ENCODE measurements around the gene CD55. TPM values are rescaled to one million over a fixed set of nuclear protein-coding genes. Genes with fewer than 3 reads are reported as not detected.

CD55 gene
- polyA plus RNA-seq, 1 donor from 2014 or later: 1.4 TPM

DNA sequence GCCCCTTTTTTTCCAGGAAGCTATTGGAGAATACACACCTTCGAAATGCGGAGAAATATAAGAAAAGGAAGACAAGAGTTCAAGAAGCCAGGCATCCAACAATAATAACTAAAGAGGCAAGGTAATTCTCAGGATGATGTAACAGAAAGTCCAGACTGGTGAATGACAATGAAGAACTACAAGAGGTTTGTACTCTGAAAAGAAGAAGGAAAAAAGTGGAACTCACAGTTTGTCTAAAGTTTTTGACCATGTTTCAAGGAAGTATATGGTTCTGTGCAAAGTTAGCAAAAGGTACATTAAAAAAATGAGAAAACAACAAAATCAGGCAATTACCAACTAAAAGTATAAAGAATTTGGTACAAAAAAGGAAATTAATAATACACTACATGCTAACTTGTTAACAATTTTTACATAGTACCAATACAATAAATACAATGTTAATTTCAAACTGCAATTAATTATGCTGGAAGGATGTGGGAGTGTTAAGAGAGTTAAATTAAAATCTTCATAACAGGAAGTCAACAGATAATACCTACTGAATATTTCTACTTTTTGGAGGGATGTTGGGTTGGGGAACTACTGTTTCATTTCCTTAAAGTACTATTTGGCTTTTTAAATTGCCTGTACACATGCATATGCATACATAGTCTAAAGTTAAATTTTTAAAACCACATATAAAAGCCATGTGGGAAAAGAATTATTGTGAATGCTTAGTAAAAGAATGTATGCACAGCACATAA, 12.9 kb upstream of the CD55 start:
- Histone ChIP-seq H4K20me1 (ENCODE audit: insufficient read depth) (no peaks in the 10 kb centered on the region), H3K27ac (ENCODE audit: low read length) (no peak overlapping the region), H3K9me3 (ENCODE audit: low read length) (no peaks in the 10 kb centered on the region), H3F3A (ENCODE audit: insufficient read depth, low read length, poor library complexity, severe bottlenecking) (no peaks in the 10 kb centered on the region), H3K9ac (ENCODE audit: low read length) (no peak overlapping the region), H3K36me3 (ENCODE audit: insufficient read depth, low read length) (no peaks in the 10 kb centered on the region), H3K79me2 (replicated peaks; ENCODE audit: insufficient read depth, low read length) (no peaks in the 10 kb centered on the region), H3K27me3 (ENCODE audit: insufficient read depth, low read depth, low read length) (no peaks in the 10 kb centered on the region), H3K4me3 (ENCODE audit: low read length) (no peak overlapping the region), H2AFZ (ENCODE audit: low read depth, low read length) (no peak overlapping the region), H3K4me2 (ENCODE audit: low read length) (no peak overlapping the region), H3K9me2 (ENCODE audit: insufficient read depth, low read length) (no peaks in the 10 kb centered on the region)
- TF ChIP-seq RAD21 (conservative IDR thresholded peaks at IDR 0.05): no peak
- TF ChIP-seq POLR2AphosphoS5 (IDR thresholded peaks at IDR 0.05): no peak
- TF ChIP-seq MXI1 (conservative IDR thresholded peaks at IDR 0.05; ENCODE audit: poor library complexity, severe bottlenecking): no peak
- TF ChIP-seq, protein P1, sequence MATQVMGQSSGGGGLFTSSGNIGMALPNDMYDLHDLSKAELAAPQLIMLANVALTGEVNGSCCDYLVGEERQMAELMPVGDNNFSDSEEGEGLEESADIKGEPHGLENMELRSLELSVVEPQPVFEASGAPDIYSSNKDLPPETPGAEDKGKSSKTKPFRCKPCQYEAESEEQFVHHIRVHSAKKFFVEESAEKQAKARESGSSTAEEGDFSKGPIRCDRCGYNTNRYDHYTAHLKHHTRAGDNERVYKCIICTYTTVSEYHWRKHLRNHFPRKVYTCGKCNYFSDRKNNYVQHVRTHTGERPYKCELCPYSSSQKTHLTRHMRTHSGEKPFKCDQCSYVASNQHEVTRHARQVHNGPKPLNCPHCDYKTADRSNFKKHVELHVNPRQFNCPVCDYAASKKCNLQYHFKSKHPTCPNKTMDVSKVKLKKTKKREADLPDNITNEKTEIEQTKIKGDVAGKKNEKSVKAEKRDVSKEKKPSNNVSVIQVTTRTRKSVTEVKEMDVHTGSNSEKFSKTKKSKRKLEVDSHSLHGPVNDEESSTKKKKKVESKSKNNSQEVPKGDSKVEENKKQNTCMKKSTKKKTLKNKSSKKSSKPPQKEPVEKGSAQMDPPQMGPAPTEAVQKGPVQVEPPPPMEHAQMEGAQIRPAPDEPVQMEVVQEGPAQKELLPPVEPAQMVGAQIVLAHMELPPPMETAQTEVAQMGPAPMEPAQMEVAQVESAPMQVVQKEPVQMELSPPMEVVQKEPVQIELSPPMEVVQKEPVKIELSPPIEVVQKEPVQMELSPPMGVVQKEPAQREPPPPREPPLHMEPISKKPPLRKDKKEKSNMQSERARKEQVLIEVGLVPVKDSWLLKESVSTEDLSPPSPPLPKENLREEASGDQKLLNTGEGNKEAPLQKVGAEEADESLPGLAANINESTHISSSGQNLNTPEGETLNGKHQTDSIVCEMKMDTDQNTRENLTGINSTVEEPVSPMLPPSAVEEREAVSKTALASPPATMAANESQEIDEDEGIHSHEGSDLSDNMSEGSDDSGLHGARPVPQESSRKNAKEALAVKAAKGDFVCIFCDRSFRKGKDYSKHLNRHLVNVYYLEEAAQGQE (IDR thresholded peaks at IDR 0.05; ENCODE audit: borderline replicate concordance): no peak
- no peak for TF ChIP-seq EZH2 (IDR thresholded peaks at IDR 0.05; ENCODE audit: borderline replicate concordance, insufficient read depth, low read length, poor library complexity, severe bottlenecking)
- TF ChIP-seq CTCF (IDR thresholded peaks at IDR 0.05; ENCODE audit: poor library complexity, severe bottlenecking): no peak
- no peak for TF ChIP-seq EP300 (conservative IDR thresholded peaks at IDR 0.05; ENCODE audit: poor library complexity, severe bottlenecking)
- TF ChIP-seq TAF1 (IDR thresholded peaks at IDR 0.05; ENCODE audit: low read depth): no peak
- TF ChIP-seq SMC3 (conservative IDR thresholded peaks at IDR 0.05; ENCODE audit: poor library complexity): no peak

GRCh38 chr1:207309745-207310273, 11.7 kb upstream of the CD55 start:
- no peaks in the 10 kb centered on the region for H4K20me1 ChIP-seq (ENCODE audit: insufficient read depth)
- no peak for TF ChIP-seq SMC3 (conservative IDR thresholded peaks at IDR 0.05; ENCODE audit: poor library complexity)
- TF ChIP-seq TAF1 (IDR thresholded peaks at IDR 0.05; ENCODE audit: low read depth): no peak
- no peak for TF ChIP-seq POLR2AphosphoS5 (IDR thresholded peaks at IDR 0.05)
- no peak for TF ChIP-seq RAD21 (conservative IDR thresholded peaks at IDR 0.05)
- no peak for TF ChIP-seq CTCF (IDR thresholded peaks at IDR 0.05; ENCODE audit: poor library complexity, severe bottlenecking)
- no peak for TF ChIP-seq EP300 (conservative IDR thresholded peaks at IDR 0.05; ENCODE audit: poor library complexity, severe bottlenecking)
- TF ChIP-seq MXI1 (conservative IDR thresholded peaks at IDR 0.05; ENCODE audit: poor library complexity, severe bottlenecking): no peak
- TF ChIP-seq, protein P1 (IDR thresholded peaks at IDR 0.05; ENCODE audit: borderline replicate concordance): no peak
- TF ChIP-seq EZH2 (IDR thresholded peaks at IDR 0.05; ENCODE audit: borderline replicate concordance, insufficient read depth, low read length, poor library complexity, severe bottlenecking): no peak
- no peaks in the 10 kb centered on the region for H3K27me3 ChIP-seq (ENCODE audit: insufficient read depth, low read depth, low read length)
- H3K4me3 ChIP-seq (ENCODE audit: low read length): no peak overlapping the region
- H3K27ac ChIP-seq (ENCODE audit: low read length): no peak overlapping the region
- no peaks in the 10 kb centered on the region for H3K79me2 ChIP-seq (replicated peaks; ENCODE audit: insufficient read depth, low read length)
- no peaks in the 10 kb centered on the region for H3K9me3 ChIP-seq (ENCODE audit: low read length)
- no peaks in the 10 kb centered on the region for H3K36me3 ChIP-seq (ENCODE audit: insufficient read depth, low read length)
- no peaks in the 10 kb centered on the region for H3K9me2 ChIP-seq (ENCODE audit: insufficient read depth, low read length)
- H3F3A ChIP-seq (ENCODE audit: insufficient read depth, low read length, poor library complexity, severe bottlenecking): no peaks in the 10 kb centered on the region
- H2AFZ ChIP-seq (ENCODE audit: low read depth, low read length): no peak overlapping the region
- H3K4me2 ChIP-seq (ENCODE audit: low read length): no peak overlapping the region
- H3K9ac ChIP-seq (ENCODE audit: low read length): no peak overlapping the region

Measured in neural cell (in vitro differentiated cells).